Gastrocnemius medialis (tissue), 4 donors: ENCODE data around the gene ZBTB16.

Experiments used
- POLR2A ChIP-seq, 2 donors: fragments of 450-650 bp; IDR thresholded peaks; one replicate each; pipeline ENCODE4 v1.6.1; 2017; ENCODE audit warnings: antibody characterized with exemption in 2 of 2, mild to moderate bottlenecking in 2 of 2, moderate library complexity in 2 of 2
- TF ChIP-seq, protein P1 (sequence below), 5 experiments: fragments of 450-650 bp in 3 of 5; fragments of 200-600 bp in 2 of 5; sonication (generic) in 2 of 5; IDR thresholded peaks in 4 of 5; conservative IDR thresholded peaks in 1 of 5; 1 replicate in 4 of 5; 2 replicates in 1 of 5; pipeline ENCODE4 v1.5.1; 2016 to 2019; ENCODE audit warnings: antibody characterized with exemption in 5 of 5, mild to moderate bottlenecking in 3 of 5, moderate library complexity in 3 of 5

DNA sequence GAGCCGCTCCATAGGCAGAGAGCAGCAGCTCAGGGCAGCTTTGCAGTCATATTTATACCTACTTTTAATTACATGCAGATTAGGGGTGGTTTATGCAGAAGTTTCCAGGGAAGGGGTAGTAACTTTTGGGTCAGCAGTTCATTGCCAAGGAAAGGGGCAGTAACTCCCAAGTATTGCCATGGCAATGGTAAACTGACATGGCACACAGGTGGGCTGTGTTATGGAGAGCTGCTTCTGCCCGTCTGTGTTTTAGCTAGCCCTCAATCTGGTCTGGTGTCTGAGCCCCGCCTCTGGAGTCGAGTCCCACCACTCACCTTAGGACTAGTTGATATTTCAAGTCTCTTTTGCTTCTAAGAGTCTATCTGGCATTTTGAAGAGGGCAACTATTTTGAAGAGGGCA lies 12.2 kb upstream of the ZBTB16 start:
- no peak for TF ChIP-seq POLR2A (IDR thresholded peaks at IDR 0.05)
- TF ChIP-seq, protein P1, sequence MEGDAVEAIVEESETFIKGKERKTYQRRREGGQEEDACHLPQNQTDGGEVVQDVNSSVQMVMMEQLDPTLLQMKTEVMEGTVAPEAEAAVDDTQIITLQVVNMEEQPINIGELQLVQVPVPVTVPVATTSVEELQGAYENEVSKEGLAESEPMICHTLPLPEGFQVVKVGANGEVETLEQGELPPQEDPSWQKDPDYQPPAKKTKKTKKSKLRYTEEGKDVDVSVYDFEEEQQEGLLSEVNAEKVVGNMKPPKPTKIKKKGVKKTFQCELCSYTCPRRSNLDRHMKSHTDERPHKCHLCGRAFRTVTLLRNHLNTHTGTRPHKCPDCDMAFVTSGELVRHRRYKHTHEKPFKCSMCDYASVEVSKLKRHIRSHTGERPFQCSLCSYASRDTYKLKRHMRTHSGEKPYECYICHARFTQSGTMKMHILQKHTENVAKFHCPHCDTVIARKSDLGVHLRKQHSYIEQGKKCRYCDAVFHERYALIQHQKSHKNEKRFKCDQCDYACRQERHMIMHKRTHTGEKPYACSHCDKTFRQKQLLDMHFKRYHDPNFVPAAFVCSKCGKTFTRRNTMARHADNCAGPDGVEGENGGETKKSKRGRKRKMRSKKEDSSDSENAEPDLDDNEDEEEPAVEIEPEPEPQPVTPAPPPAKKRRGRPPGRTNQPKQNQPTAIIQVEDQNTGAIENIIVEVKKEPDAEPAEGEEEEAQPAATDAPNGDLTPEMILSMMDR (IDR thresholded peaks at IDR 0.05 in 4 of 5, conservative IDR thresholded peaks at IDR 0.05 in 1 of 5) = no peak
